ENCODE measurements around the gene TXNRD2.
"Not testable (repeated sequence)": the region's sequence is repeated elsewhere in the genome, so short reads cannot be mapped to it uniquely, and the experiment has no call there.

The TXNRD2 gene

DNA sequence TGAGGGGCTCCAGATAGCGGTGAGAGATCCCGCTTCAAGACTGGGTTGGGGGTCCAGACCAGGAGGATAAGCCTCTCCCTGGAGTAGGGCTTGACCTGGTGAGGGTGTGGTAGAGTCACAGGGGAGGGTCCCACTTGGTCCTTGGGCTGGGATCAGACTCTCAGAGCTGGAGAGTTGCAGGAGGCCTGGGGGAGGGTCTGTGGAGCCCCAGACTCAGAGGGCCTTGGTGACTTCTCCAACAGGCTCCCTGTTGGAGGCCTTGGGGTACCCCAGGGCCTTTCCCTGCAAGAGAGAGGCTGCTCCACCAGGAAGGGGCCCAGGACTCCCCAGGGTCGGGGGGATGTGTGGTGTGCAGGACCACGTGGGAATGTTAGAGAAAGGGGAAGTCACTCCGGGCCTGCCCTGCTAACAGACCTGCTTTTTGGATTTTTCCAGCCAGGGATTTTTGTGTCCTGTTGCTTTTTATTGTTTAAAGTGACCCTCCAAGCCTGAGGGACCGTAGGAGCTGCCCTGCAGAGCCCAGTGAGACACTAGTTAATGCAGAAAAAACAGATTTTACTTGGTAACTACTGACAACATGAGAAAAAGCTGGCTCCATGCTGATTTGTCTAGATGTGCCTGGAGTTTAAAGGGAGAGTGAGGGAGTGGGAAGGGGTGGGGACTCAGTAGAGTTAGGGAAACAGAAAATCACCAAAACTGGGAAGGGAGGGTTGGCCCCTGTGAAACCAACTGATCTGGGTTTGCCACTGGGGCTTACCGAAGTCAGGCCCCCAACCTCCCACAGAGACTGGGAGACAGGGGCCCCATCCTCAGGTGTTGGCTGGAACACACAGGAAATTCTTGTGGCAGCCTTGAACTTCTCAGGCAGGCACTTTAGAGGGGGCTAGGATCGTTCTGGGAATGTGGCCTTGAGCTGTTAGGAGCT is 801 bp upstream of the TXNRD2 start:
- peak; percentile 6 for DNase-seq

GRCh38 chr22:19940536-19941364 is 868 bp downstream of the TXNRD2 start:
- no peak for DNase-seq

DNA sequence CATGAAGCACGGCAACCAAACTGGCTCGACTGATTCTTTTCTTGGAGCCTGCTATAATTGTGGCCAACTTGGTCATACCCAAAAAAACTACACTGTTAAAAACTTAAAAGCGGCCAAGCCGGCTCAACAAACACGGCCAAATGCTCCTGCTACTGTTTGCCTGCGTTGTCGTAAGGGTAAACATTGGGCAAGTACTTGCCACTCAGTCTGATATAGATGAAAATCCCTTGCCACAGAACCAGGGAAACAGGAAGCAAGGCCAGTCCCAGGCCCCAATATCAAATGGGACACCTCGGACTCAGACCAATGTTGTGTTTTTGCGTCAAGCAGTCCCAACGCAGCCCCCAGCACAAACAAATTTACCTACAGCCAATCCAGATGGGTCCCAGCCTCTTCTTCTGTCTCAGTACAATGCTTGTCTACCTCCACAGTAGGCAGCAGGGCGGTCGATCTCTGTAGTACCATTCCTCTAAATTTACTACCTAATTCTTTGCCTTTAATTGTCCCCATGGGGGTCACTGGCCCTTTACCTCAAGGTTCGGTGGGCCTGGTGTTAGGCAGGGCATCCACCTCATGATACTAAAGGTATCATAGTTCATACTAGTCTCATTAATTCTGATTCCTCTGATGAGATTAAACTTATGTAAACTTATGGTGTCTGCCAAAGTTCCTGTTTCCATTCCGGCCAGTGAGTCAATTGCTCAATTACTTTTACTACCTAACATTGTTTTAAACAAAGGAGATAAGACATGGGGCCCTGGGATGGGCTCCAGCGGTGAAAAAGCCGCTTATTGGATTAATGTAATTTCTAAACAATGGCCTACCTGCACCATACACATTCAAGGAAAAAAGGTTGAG is 3.8 kb downstream of the TXNRD2 start:
- DNase-seq, result no peak

DNA sequence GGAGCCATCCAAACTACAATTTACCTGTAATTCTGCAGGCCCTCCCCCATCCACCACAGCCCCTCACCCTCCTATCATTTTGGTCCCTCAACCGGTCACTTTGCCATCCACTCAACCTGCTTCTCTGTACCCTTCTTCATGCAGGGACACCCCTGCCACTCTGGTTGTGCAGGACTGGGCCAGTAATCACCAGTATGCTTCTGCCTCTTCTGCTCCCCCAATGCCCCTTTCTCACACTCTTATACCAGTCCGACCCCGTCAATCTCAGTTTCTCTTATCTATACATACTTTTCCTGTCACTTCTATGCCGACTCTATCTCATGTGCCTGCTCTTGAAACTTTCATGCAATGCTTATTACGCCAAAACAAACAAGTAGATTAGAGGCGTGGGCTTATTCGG is 5.1 kb downstream of the TXNRD2 start:
- no peak for DNase-seq

DNA sequence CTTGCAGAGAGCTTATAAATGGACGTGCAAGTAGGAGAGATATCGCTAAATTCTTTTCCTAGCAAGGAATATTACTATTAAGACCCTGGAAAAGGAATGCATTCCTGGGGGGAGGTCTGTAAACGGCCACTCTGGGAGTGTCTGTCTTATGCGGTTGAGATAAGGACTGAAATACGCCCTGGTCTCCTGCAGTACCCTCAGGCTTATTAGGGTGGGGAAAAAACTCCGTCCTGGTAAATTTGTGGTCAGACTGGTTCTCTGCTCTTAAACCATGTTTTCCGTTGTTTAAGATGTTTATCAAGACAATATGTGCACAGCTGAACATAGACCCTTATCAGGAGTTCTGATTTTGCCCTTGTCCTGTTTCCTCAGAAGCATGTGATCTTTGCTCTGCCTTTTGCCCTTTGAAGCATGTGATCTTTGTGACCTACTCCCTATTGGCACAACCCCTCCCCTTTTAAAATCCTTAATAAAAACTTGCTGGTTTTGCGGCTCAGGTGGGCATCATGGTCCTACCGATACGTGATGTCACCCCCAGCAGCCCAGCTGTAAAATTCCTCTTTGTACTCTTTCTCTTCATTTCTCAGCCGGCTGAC is 6.4 kb downstream of the TXNRD2 start:
- not testable (repeated sequence) for DNase-seq

DNA sequence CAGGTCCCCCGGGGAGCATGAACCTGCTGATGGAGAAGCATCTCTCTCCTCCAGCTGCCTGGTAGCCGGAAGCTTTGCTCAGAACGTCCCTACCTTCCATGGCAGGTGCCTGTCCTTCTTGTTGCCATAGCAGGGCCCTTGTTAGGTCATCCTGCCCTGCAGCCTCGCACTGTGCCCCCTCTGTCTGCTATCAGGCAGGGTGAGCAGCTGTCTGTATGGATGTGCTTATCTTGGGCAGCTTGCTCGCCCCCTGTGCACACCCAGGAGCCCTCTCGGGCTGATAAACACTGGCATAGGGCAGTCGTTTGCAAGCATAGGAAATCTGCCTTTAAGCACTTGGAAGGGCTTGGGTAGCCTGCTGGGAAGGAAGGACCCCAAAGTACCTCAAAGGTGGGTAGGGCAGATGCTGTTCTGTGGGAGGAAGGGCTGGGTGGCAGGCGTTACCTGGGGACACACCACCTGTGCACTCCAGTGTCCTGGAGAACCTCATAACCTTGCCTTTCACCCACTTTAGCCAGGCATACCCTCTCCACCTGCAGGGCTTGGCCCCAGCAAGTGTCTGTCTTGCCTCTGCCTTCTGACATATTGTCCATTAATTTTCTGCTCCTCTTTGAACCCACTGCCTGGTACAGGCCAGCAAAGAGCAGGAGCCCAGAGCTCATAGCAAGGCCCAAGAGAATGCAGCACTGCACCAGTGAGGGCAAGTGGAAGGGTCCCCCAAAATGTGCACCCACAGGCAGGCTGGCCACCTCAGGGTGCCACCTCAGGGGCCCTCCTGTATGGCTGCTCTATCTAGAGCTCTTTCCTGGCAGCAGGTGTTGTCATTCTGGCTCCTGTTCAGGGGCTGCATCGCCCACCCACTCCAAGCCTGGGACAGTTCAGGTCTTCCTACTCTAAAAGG is 8.0 kb downstream of the TXNRD2 start:
- no peak for DNase-seq

GRCh38 chr22:19932367-19933206 is 9.0 kb downstream of the TXNRD2 start:
- no peak for DNase-seq

DNA sequence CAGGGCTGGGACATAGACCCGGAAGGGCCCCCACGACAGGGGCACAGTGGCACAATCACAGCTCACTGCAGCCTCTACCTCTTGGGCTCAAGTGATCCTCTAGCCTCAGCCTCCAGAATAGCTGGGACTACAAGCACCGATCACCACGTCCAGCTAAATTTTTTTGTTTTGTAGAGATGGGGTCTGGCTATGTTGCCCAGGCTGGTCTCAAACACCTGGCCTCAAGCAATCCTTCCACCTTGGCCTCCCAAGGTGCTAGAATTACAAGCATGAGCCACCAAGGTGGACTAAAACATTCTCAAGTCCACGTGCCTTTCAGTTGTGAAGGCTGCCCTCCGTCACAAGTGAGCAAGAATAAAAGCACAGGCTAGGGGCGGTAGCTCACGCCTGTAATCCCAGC is 10.1 kb downstream of the TXNRD2 start:
- no peak for DNase-seq

DNA sequence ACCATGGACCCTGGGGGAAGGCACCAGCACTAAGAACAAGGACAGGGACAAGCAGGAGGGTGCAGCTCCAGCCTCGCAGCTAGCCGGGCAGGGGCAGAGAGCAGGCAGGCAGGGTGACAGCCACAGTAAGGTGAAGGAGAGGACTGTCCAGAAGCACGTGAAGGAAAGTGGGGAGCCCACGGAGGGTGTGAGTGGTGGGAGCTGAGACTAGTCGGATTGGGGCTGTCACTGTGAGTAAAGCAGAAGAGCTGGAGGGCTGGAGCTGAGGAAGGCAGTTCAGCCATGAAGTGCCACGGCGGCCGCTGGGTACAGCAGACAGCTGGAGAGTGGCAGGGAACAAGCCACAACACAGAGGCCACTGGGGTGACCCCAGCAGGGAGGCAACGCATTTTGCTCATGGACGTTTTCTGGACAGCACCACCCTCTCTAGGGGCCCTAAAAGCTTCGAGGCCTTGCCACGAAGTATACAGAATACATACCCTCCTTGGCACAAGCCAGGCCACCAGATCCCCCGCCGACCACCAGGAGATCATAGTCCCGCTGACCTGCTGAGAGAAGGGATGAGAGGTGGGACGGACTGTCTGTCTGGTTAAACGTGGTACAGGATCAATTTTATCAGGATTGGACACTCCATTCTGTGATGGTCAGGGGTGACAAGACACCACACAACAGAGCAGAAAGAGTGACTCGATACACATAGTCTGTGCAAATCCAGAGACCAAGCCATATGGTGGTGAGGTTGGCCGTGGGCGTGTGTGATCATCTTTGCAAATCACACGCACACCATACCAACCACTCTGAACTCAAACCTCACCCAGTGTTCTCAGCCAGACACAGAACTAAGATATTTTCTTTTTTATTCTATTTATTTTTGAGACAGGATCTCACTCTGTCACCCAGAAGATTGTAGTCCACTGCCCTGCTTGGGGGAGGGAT is 10.8 kb downstream of the TXNRD2 start:
- no peak for DNase-seq

DNA sequence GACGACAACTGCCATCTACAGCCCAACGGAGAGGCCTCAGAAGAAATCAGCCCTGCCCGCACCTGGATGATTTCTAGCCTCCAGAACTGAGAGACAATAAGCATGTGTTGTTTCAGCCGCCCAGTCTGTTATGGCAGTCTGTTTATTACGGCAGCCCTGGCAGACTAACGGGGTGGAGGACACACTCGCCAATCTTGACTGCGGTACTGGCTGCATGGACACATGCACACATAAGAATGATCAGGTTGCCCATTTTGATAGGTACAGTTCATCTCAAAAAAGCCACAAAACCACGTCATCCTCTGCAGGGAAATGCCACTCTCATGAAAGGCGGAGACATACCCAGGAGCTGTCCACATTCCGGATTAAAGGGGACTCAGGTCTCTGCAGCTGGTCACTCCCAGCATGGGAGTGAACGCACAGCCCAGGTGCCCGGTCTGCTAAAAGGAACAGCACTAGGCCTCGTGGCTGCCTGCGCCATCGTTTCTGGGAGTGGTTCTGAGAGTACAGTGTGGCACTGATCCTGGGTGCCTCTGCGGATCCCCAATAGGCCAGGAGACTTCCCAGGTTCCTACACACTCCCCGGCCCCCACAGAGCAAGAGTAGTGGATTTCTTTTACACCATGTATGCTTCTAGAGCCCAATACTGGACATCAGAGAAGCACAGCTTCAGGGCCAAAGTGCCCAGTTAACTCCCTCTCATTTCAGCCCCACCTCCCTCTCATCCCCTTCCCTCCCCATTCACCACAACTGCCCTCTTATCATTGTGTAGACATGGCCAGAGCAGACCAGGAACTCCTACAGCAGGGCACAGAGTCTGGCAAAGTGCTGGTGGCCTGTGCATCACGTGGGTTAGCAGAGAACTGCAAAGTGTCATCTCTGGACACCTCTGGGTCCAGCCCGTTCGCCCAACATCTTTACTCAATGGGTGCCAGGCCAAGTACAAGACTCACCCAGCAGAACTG is 11.8 kb downstream of the TXNRD2 start:
- no peak for DNase-seq

- no peak for DNase-seq
Observed at GRCh38 chr22:19928207-19928606, 13.4 kb downstream of the TXNRD2 start.

DNA sequence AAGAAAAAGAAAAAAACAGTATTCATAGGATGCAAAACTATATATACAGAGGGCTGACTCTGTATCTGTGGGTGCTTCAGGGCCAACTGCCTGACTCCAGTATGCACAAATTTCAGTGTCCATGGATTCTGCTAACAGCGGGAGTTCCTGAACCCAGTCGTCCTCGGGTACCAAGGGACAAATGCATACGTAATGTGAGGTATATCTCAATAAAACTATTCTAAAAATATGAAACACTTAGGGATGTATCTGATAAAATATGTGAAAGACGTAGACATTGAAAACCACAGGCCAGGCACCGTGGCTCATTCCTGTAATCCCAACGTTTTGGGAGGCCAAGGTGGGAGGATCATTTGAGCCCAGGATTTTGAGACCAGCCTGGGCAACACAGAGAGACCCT is 13.9 kb downstream of the TXNRD2 start:
- no peak for DNase-seq

DNA sequence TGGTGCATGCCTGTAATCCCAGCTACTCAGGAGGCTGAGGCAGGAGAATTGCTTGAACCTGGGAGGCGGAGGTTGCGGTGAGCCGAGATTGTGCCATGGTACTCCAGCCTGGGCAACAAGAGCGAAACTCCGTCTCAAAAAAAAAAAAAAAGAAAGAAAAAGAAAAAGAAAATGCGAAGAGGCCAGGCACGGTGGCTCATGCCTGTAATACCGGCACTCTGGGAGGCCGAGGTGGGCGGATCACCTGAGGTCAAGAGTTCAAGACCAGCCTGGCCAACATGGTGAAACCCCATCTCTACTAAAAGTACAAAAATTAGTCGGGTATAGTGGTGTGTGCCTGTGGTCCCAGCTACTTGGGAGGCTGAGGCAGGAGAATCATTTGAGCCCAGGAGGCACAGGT is 15.6 kb downstream of the TXNRD2 start:
- DNase-seq, result not testable (repeated sequence)

- no peak for DNase-seq
Observed at GRCh38 chr22:19923914-19924513, 17.6 kb downstream of the TXNRD2 start.

- no peak for DNase-seq
Observed at GRCh38 chr22:19921544-19922081, 20.0 kb downstream of the TXNRD2 start.

DNA sequence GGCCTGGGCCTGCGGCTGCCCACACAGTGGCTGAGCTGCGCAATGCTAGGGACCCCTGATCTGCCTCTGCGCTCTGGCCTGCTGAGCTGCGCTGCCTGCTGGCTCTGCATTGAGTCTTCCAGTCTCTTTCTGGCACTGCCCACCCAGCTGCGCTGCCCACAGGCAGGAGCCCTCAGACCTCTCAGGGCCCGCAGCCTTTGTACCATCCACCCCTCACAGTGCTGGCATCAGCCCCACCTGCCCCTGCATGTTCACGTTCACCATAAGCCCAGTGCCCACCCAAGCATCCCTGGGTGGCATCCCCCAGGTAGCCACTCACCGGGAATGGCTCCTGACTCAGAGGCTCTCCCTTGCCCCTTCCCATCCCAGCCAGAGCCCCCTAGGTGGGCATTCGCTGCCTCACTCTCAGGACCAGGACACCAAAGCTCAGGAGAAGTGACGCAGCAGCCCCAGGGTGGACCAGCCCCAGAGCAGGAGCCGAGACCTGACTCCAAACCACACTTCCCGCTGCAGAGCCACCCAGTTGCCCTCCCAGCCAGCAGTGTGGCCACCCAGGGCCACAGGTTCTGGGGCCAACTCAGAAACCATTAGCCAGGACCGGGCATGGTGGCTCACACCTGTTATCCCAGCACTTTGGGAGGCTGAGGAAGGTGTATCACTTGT is 21.8 kb downstream of the TXNRD2 start:
- DNase-seq, result no peak
